IPS-18a (cell line): Measurements from ENCODE around the gene JPT2.
A peak's percentile ranks its signal among the peaks of the same experiment; 100 is the strongest.

Source experiments
- H3K27ac ChIP-seq: one replicate; pipeline ENCODE4 v1.5.1; 2013; ENCODE audit warnings: low read length
- H3K27me3 ChIP-seq: one replicate; pipeline ENCODE4 v1.6.1; 2013; ENCODE audit warnings: mild to moderate bottlenecking, low read length; ENCODE audit not compliant: control insufficient read depth, insufficient read depth
- H3K36me3 ChIP-seq: one replicate; pipeline ENCODE4 v1.6.1; 2013; ENCODE audit warnings: low read depth, low read length; ENCODE audit not compliant: control insufficient read depth
- H3K4me1 ChIP-seq: one replicate; pipeline ENCODE4 v1.6.1; 2013; ENCODE audit warnings: low read depth, low read length; ENCODE audit not compliant: control insufficient read depth
- H3K4me3 ChIP-seq: one replicate; pipeline ENCODE4 v1.5.1; 2013; ENCODE audit warnings: low read length
- H3K9ac ChIP-seq: one replicate; pipeline ENCODE4 v1.6.1; 2013; ENCODE audit warnings: mild to moderate bottlenecking, low read length, moderate library complexity
- H3K9me3 ChIP-seq: one replicate; pipeline ENCODE4 v1.6.1; 2013; ENCODE audit warnings: low read depth, low read length; ENCODE audit not compliant: control insufficient read depth

The JPT2 gene, protein sequence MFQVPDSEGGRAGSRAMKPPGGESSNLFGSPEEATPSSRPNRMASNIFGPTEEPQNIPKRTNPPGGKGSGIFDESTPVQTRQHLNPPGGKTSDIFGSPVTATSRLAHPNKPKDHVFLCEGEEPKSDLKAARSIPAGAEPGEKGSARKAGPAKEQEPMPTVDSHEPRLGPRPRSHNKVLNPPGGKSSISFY

DNA sequence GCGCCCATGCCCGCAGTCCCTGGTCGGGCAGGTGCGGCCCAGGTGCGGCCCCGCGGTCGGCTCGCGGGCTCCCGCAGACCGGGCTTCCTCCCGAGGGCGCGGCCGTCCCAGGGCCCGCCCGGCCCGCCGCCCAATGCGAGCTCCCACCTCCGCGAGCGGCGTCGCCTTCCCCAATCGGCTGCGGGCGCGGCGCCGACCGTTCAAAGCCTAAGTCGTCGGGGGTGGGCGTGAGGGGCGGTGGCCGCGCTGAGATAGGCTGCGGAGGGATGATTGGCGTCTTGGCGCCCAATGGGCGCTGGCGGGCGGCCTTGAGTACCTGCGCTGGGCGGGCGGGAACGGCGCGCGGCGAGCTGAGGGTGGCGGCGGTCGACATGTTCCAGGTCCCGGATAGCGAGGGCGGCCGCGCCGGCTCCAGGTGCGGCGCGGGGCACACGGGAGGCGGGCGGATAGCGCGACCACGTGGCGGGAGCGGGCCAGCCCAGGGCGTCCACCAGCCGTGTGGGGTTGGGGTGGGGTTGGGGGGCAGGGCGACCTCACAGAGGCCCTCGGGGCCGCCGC lies at the start of gene JPT2:
Gene JPT2 (plus strand): TSS at position 338 of the 558 bp plus-strand sequence. CDS start 34 bp downstream, at position 372.
- Histone ChIP-seq H3K4me1 (no peaks in the 10 kb centered on the region), H3K27ac (peak within 1 kb of the TSS; percentile 41), H3K27me3 (no peaks in the 10 kb centered on the region), H3K9me3 (no peaks in the 10 kb centered on the region), H3K36me3 (peaks cover 23% of the 10 kb centered on the region), H3K4me3 (peak within 1 kb of the TSS; percentile 92), H3K9ac (peak within 1 kb of the TSS; percentile 94)

DNA sequence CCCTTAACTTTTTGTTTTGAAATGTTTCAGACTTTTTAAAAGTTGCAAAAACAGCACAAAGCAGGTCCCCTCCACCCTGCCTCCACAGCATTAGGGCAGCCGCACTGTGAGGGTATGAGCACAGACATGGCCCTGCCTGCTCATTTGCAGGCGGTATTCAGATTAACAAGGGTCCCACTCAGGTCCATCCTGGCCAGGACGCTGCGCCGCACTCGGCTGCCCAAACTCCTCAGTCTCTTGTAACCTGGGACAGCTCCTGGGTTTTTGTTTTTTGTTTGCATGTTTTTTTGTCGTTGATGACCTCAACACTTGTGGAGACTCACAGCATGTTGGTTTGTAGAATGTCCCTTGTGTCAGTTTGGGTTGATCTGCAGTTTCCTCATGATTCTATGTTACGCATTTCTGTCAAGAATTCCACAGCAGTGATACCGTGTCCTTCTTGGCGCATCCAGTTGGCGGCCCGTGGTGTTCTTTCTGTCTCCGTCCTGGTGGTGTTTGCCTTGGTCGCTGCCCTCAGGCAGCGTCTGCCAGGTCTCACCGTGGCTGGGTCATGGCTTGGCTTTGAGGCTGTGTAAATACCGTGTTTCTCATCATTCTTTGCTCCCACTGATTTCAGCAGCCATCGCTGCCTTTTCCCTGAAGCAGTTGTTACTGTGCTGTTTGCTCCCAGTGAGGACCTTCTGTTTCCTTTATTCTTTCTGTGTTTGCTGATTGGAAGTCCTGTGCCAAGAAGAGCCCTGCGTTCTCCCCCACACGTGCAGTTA lies 47.4 kb upstream of the JPT2 start:
- H3K4me3 ChIP-seq: no peak overlapping the region
- peaks cover 29% of the 10 kb centered on the region for H3K36me3 ChIP-seq
- no peaks in the 10 kb centered on the region for H3K4me1 ChIP-seq
- H3K9me3 ChIP-seq: no peaks in the 10 kb centered on the region
- no peak overlapping the region for H3K9ac ChIP-seq
- no peaks in the 10 kb centered on the region for H3K27me3 ChIP-seq
- H3K27ac ChIP-seq: no peak overlapping the region

DNA sequence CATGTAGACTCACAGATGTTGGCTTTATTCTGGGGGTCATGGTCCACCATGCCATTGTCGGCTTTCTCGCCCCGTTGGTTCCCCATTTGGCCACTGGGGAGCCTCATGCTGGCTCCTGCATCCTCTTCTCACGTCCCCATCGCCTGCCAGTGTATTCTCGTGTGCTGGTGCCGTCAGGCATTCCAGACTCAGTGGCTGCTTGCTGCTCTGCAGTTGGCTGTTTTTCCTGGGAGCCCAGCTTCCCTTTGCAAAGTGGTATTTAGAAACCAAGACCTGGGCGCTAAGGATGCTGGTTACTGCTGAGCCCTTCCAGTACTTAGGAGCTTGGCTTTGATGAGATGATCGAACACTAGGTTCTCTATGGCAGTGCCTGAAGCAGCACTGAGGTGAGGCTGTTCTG lies 46.8 kb upstream of the JPT2 start:
- H3K36me3 ChIP-seq: peaks cover 27% of the 10 kb centered on the region
- H3K9ac ChIP-seq: no peak overlapping the region
- no peaks in the 10 kb centered on the region for H3K4me1 ChIP-seq
- H3K9me3 ChIP-seq: no peaks in the 10 kb centered on the region
- no peak overlapping the region for H3K4me3 ChIP-seq
- no peak overlapping the region for H3K27ac ChIP-seq
- no peaks in the 10 kb centered on the region for H3K27me3 ChIP-seq

DNA sequence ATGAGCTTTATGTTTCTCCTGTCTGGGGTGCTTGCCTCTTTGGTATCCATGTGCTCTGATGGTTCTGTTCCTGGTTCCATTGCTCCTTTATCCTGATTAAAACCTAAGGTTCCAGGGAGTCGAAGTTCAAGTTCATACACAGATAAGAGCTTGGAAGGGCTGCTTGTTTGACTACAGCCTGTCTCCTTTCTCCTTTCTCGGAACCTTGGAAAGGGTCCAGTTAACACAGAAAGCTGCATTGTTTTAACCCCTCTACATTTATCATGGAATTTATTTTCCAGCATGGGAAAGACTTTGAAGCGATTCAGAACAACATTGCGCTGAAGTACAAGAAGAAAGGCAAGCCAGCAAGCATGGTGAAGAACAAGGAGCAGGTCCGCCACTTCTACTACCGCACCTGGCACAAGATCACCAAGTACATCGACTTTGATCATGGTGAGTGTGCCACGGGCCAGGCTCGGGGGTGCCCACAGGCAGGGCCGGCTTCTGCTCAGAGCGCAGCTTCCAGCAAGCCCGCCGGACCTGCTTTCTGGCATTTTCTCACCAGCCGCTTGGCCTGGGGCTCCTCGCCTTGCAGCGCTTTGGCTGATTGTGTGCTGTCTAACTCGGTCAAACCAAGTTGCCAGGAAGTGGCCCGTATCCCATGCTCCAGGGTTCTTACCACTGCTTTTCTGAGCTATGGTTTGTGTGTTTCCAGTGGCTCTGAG lies 46.0 kb upstream of the JPT2 start:
- Histone ChIP-seq H3K9ac (no peak overlapping the region), H3K27ac (no peak overlapping the region), H3K9me3 (no peaks in the 10 kb centered on the region), H3K27me3 (no peaks in the 10 kb centered on the region), H3K4me1 (no peaks in the 10 kb centered on the region), H3K36me3 (peaks cover 26% of the 10 kb centered on the region), H3K4me3 (no peak overlapping the region)

DNA sequence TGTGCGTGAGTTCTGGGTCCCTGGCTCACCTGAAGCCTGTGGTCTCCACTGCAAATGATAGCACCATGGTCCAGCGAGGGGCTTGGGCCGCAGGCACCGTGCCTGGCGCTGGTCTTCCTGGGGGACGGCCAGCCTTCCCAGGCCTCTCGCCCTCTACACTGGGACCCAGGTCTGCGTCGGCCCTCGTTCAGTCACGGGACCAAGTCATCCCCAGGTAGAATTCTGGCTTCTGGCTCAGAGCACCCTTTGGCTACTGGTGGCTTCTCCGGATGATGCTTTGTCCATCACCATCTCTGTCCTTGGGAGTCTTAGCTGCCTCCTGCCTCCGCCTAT lies 45.5 kb upstream of the JPT2 start:
- Histone ChIP-seq H3K4me3 (no peak overlapping the region), H3K9ac (no peak overlapping the region), H3K9me3 (no peaks in the 10 kb centered on the region), H3K36me3 (peaks cover 28% of the 10 kb centered on the region), H3K27ac (no peak overlapping the region), H3K27me3 (no peaks in the 10 kb centered on the region), H3K4me1 (no peaks in the 10 kb centered on the region)

DNA sequence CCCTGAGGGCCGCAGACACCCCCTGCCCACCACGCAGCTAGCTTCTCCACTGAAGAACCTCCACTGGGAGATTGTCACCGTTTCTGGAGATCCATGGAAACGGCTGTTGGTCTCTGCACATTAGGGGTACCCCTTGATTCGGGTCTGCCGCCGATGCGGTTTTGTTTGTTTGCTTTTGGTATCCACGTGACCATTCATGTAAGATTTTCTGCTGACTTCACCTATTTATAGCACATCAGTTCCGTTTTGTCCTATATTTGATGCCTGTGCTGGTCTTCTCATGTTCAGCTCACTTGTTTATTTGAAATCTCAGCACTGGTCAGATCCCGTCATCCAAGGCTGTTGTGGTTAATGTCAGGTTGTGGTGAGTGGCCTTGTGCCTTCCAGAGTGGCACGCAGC lies 44.8 kb upstream of the JPT2 start:
- Histone ChIP-seq H3K9ac (no peak overlapping the region), H3K4me1 (no peaks in the 10 kb centered on the region), H3K4me3 (no peak overlapping the region), H3K27me3 (no peaks in the 10 kb centered on the region), H3K27ac (no peak overlapping the region), H3K36me3 (peaks cover 35% of the 10 kb centered on the region), H3K9me3 (no peaks in the 10 kb centered on the region)

DNA sequence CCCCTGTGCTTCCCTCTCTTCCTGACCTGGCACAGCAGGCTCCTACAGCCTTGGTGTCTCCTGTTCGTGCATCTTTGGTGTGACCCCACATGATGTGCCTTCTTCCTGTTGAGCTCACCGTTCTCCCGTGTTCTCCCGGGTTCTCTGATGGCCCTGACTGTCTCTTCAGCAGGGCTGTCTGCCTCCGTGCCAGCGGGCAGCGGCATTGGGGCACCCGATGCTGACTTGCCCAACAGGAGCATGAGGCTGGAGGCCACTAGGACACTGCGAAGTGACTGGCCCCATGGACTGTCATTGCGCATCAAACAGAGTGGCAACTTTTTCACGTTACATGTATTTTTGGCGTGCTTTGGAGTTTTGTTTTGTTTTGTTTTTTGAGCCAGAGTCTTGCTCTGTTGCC lies 43.5 kb upstream of the JPT2 start:
- Histone ChIP-seq H3K4me3 (no peak overlapping the region), H3K9ac (no peak overlapping the region), H3K27ac (no peak overlapping the region), H3K4me1 (no peaks in the 10 kb centered on the region), H3K9me3 (no peaks in the 10 kb centered on the region), H3K27me3 (no peaks in the 10 kb centered on the region), H3K36me3 (peaks cover 44% of the 10 kb centered on the region)

DNA sequence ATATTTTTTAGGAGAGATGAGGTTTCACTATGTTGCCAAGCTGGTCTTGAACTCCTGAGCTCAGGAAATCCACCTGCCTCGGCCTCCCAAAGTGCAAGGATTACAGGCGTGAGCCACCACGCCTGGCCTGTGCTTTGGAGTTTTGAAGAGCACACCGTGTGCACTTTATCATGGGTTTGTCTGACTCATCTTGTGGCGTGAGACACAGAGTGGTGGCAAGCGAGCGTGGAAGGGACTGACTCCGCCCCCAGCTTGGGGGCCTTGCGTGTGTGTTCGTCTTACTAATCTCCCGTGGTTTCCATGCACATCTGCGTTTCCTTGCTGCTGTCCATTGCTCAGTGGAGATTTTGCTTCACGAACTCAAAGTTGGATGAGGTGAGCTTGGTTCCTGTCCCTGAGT lies 43.0 kb upstream of the JPT2 start:
- H3K4me3 ChIP-seq: no peak overlapping the region
- no peak overlapping the region for H3K27ac ChIP-seq
- no peak overlapping the region for H3K9ac ChIP-seq
- peaks cover 44% of the 10 kb centered on the region for H3K36me3 ChIP-seq
- H3K27me3 ChIP-seq: no peaks in the 10 kb centered on the region
- no peaks in the 10 kb centered on the region for H3K4me1 ChIP-seq
- H3K9me3 ChIP-seq: no peaks in the 10 kb centered on the region

DNA sequence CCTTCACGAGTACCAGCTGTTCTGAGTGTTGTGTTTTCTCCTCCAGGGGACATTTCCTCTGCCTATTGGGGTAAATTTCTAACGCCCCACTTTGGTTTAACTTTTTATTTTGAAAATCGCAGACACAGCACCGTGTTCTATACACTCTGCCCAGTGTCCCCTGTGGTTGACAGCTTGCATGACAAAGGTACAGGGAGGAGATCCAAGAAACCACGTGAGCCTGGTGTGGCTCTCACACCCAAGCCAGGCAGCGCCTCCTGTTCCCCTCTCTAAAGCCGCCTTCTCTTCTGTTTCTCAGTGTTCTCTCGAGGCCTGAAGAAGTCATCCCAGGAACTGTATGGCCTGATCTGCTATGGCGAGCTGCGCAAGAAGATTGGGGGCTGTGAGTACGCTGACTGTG lies 40.6 kb upstream of the JPT2 start:
- H3K4me3 ChIP-seq: no peak overlapping the region
- H3K4me1 ChIP-seq: no peaks in the 10 kb centered on the region
- no peaks in the 10 kb centered on the region for H3K27me3 ChIP-seq
- H3K9ac ChIP-seq: no peak overlapping the region
- H3K9me3 ChIP-seq: no peaks in the 10 kb centered on the region
- no peak overlapping the region for H3K27ac ChIP-seq
- H3K36me3 ChIP-seq: peaks cover 53% of the 10 kb centered on the region

DNA sequence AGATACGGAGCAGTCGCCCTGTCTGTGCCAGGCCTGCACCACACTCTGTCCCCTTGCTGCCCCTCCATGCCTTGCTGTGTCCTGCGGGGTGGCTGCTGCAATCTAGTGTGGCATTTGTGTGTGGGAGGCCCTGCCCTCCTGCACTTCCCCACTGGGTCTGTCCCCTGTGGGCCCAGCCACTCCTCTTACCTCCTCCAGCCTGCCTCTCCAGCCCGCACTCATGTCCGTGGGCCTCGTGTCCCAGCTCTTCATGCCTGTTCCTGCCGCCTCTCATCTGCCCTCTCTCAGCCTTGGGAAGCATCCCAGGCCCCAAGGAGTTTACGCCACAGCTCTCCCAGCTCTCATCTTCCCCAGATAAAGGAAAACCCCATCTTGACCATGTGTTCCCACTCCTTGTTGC lies 39.3 kb upstream of the JPT2 start:
- no peaks in the 10 kb centered on the region for H3K9me3 ChIP-seq
- H3K36me3 ChIP-seq: peaks cover 46% of the 10 kb centered on the region
- no peaks in the 10 kb centered on the region for H3K27me3 ChIP-seq
- H3K4me3 ChIP-seq: no peak overlapping the region
- no peak overlapping the region for H3K9ac ChIP-seq
- no peaks in the 10 kb centered on the region for H3K4me1 ChIP-seq
- no peak overlapping the region for H3K27ac ChIP-seq

DNA sequence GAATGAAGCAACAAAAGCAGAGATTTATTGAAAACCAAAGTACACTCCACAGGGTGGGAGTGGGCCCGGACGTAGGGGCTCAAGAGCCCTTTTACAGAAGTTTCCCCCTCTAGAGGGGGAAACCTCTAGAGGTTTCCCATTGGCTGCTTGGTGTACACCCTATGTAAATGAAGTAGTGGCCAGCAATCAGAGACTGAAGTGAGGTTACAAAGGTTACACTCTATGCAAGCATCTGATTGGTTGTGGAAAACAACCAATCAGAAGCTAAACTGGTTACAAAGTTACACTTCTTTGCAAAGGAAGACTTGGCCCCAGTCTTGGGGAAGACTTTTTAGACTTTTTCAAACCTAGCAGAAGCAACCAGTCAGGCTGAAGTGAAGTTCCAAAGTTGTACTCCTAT lies 38.8 kb upstream of the JPT2 start:
- Histone ChIP-seq H3K9ac (no peak overlapping the region), H3K27ac (no peak overlapping the region), H3K4me1 (no peaks in the 10 kb centered on the region), H3K9me3 (no peaks in the 10 kb centered on the region), H3K36me3 (peaks cover 46% of the 10 kb centered on the region), H3K4me3 (no peak overlapping the region), H3K27me3 (no peaks in the 10 kb centered on the region)
